GM23338 (cell line): ENCODE measurements around the gene GDPD4.

Experiments used
- CREB1 ChIP-seq: fragments of 250-450 bp; sonication (Bioruptor Pico); IDR thresholded peaks from 2 replicates; pipeline ENCODE4 v1.5.0; 2020; ENCODE audit warnings: low read depth, mild to moderate bottlenecking, moderate library complexity
- CTCF ChIP-seq, 2 experiments: fragments of 200-600 bp in 1 of 2; sonication (generic) in 1 of 2; conservative IDR thresholded peaks; 2 replicates each; pipeline versions ENCODE4 v1.5.1 to v1.6.1; 2016 to 2017; ENCODE audit warnings: antibody characterized with exemption in 2 of 2, low read depth in 2 of 2, mild to moderate bottlenecking in 2 of 2, moderate library complexity in 1 of 2
- ETS1 ChIP-seq: IDR thresholded peaks from 2 replicates; pipeline ENCODE4 v1.6.1; 2016; ENCODE audit warnings: antibody characterized with exemption
- EZH2 ChIP-seq: fragments of 200-600 bp; sonication (generic); IDR thresholded peaks from one replicate; pipeline ENCODE4 v1.8.0; 2017; ENCODE audit warnings: antibody characterized with exemption, mild to moderate bottlenecking, low read depth; ENCODE audit not compliant: unreplicated experiment
- EZH2phosphoT487 ChIP-seq: fragments of 200-600 bp; sonication (generic); IDR thresholded peaks from one replicate; pipeline ENCODE4 v1.8.1; 2018; ENCODE audit warnings: antibody characterized with exemption; ENCODE audit not compliant: unreplicated experiment
- JUNB ChIP-seq: IDR thresholded peaks from one replicate; pipeline ENCODE4 v1.6.1; 2016; ENCODE audit warnings: antibody characterized with exemption; ENCODE audit not compliant: unreplicated experiment
- NANOG ChIP-seq: IDR thresholded peaks from 2 replicates; pipeline ENCODE4 v1.6.1; 2016; ENCODE audit warnings: antibody characterized with exemption, borderline replicate concordance
- POLR2AphosphoS5 ChIP-seq: IDR thresholded peaks from 2 replicates; pipeline ENCODE4 v1.6.1; 2016; ENCODE audit warnings: antibody characterized with exemption, low read depth
- STAT1 ChIP-seq: IDR thresholded peaks from one replicate; pipeline ENCODE4 v1.6.1; 2016; ENCODE audit warnings: antibody characterized with exemption; ENCODE audit not compliant: unreplicated experiment
- ZNF114 ChIP-seq: fragments of 250-450 bp; sonication (Bioruptor Pico); IDR thresholded peaks from 2 replicates; pipeline ENCODE4 v1.5.0; 2020; ENCODE audit warnings: mild to moderate bottlenecking, moderate library complexity
- ZNF331 ChIP-seq: fragments of 250-450 bp; sonication (Bioruptor Pico); IDR thresholded peaks from 2 replicates; pipeline ENCODE4 v1.5.0; 2020; ENCODE audit warnings: low read depth, mild to moderate bottlenecking, moderate library complexity
- TF ChIP-seq, protein P1 (sequence below): IDR thresholded peaks from one replicate; pipeline ENCODE4 v1.6.1; 2018; ENCODE audit warnings: antibody characterized with exemption; ENCODE audit not compliant: unreplicated experiment
- TF ChIP-seq, protein P2 (sequence below): fragments of 250-450 bp; sonication (Bioruptor Pico); IDR thresholded peaks from 2 replicates; pipeline ENCODE4 v1.5.0; 2020; ENCODE audit warnings: mild to moderate bottlenecking, moderate library complexity

GRCh38 chr11:77236901-77237300 is 64.6 kb downstream of the GDPD4 start:
- TF ChIP-seq, protein P1, sequence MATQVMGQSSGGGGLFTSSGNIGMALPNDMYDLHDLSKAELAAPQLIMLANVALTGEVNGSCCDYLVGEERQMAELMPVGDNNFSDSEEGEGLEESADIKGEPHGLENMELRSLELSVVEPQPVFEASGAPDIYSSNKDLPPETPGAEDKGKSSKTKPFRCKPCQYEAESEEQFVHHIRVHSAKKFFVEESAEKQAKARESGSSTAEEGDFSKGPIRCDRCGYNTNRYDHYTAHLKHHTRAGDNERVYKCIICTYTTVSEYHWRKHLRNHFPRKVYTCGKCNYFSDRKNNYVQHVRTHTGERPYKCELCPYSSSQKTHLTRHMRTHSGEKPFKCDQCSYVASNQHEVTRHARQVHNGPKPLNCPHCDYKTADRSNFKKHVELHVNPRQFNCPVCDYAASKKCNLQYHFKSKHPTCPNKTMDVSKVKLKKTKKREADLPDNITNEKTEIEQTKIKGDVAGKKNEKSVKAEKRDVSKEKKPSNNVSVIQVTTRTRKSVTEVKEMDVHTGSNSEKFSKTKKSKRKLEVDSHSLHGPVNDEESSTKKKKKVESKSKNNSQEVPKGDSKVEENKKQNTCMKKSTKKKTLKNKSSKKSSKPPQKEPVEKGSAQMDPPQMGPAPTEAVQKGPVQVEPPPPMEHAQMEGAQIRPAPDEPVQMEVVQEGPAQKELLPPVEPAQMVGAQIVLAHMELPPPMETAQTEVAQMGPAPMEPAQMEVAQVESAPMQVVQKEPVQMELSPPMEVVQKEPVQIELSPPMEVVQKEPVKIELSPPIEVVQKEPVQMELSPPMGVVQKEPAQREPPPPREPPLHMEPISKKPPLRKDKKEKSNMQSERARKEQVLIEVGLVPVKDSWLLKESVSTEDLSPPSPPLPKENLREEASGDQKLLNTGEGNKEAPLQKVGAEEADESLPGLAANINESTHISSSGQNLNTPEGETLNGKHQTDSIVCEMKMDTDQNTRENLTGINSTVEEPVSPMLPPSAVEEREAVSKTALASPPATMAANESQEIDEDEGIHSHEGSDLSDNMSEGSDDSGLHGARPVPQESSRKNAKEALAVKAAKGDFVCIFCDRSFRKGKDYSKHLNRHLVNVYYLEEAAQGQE = no peak
- TF ChIP-seq EZH2phosphoT487 (no peak), CTCF (conservative IDR thresholded peaks at IDR 0.05; ENCODE audit: low read depth in 2 of 2) (no peak), ZNF331 (no peak), EZH2 (no peak), JUNB (no peak), CREB1 (CRISPR knock-in tag) (no peak), POLR2AphosphoS5 (no peak), STAT1 (no peak), ZNF114 (CRISPR knock-in tag) (no peak), NANOG (no peak), ETS1 (no peak)
- TF ChIP-seq, protein P2, sequence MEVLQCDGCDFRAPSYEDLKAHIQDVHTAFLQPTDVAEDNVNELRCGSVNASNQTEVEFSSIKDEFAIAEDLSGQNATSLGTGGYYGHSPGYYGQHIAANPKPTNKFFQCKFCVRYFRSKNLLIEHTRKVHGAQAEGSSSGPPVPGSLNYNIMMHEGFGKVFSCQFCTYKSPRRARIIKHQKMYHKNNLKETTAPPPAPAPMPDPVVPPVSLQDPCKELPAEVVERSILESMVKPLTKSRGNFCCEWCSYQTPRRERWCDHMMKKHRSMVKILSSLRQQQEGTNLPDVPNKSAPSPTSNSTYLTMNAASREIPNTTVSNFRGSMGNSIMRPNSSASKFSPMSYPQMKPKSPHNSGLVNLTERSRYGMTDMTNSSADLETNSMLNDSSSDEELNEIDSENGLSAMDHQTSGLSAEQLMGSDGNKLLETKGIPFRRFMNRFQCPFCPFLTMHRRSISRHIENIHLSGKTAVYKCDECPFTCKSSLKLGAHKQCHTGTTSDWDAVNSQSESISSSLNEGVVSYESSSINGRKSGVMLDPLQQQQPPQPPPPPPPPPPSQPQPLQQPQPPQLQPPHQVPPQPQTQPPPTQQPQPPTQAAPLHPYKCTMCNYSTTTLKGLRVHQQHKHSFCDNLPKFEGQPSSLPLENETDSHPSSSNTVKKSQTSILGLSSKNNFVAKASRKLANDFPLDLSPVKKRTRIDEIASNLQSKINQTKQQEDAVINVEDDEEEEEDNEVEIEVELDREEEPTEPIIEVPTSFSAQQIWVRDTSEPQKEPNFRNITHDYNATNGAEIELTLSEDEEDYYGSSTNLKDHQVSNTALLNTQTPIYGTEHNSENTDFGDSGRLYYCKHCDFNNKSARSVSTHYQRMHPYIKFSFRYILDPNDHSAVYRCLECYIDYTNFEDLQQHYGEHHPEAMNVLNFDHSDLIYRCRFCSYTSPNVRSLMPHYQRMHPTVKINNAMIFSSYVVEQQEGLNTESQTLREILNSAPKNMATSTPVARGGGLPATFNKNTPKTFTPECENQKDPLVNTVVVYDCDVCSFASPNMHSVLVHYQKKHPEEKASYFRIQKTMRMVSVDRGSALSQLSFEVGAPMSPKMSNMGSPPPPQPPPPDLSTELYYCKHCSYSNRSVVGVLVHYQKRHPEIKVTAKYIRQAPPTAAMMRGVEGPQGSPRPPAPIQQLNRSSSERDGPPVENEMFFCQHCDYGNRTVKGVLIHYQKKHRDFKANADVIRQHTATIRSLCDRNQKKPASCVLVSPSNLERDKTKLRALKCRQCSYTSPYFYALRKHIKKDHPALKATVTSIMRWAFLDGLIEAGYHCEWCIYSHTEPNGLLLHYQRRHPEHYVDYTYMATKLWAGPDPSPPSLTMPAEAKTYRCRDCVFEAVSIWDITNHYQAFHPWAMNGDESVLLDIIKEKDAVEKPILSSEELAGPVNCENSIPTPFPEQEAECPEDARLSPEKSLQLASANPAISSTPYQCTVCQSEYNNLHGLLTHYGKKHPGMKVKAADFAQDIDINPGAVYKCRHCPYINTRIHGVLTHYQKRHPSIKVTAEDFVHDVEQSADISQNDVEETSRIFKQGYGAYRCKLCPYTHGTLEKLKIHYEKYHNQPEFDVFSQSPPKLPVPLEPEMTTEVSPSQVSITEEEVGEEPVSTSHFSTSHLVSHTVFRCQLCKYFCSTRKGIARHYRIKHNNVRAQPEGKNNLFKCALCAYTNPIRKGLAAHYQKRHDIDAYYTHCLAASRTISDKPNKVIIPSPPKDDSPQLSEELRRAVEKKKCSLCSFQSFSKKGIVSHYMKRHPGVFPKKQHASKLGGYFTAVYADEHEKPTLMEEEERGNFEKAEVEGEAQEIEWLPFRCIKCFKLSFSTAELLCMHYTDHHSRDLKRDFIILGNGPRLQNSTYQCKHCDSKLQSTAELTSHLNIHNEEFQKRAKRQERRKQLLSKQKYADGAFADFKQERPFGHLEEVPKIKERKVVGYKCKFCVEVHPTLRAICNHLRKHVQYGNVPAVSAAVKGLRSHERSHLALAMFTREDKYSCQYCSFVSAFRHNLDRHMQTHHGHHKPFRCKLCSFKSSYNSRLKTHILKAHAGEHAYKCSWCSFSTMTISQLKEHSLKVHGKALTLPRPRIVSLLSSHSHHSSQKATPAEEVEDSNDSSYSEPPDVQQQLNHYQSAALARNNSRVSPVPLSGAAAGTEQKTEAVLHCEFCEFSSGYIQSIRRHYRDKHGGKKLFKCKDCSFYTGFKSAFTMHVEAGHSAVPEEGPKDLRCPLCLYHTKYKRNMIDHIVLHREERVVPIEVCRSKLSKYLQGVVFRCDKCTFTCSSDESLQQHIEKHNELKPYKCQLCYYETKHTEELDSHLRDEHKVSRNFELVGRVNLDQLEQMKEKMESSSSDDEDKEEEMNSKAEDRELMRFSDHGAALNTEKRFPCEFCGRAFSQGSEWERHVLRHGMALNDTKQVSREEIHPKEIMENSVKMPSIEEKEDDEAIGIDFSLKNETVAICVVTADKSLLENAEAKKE = no peak
